ENCODE measurements around the gene SNX21.

Gene SNX21

DNA sequence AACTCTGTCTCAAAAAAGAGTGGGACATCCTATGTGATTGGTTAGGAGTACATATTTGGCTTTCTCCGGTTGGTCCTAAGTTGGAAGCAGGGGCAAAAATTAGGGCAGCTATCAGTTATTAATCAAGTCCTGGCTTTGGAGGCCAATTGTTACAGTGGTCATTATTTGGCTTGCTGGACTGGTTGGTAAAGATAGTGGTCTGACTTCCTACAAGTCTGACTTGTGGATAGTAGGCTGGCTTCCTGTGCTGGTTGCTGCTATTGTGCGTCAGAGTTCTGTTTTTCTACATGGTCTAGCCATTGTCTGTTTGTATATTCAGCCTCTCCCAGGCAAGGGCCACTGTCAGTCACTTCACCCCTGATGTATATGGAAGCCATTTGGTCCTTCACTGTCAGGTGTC lies 16.6 kb downstream of the SNX21 start:
- no peak overlapping the region for H3K4me3 ChIP-seq (replicated peaks; ENCODE audit: low read depth, low read length)
- TF ChIP-seq, protein P1, sequence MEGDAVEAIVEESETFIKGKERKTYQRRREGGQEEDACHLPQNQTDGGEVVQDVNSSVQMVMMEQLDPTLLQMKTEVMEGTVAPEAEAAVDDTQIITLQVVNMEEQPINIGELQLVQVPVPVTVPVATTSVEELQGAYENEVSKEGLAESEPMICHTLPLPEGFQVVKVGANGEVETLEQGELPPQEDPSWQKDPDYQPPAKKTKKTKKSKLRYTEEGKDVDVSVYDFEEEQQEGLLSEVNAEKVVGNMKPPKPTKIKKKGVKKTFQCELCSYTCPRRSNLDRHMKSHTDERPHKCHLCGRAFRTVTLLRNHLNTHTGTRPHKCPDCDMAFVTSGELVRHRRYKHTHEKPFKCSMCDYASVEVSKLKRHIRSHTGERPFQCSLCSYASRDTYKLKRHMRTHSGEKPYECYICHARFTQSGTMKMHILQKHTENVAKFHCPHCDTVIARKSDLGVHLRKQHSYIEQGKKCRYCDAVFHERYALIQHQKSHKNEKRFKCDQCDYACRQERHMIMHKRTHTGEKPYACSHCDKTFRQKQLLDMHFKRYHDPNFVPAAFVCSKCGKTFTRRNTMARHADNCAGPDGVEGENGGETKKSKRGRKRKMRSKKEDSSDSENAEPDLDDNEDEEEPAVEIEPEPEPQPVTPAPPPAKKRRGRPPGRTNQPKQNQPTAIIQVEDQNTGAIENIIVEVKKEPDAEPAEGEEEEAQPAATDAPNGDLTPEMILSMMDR (IDR thresholded peaks at IDR 0.05; ENCODE audit: low read depth, low read length, missing control alignments): no peak
- DNase-seq (ENCODE audit: extremely low read depth, low read depth): no peak

DNA sequence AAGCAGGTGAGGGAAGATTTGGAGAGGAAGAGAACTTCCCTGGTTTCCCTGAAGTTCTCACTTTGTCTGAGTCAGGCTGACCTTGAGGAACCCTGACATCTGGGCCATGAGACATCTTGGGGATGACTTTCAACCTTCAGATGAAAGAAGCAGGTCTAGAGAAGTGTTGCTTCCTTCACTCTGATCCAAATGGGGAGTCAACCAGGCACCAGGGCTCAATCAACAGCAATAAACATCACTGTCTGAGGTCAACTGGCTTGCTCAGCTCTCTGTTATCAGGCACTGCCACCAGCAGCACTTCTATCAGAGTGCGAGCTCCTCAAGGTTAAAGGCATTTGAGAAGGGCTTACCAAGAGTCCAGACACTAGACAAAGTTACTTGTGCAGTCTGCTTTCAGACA lies 17.3 kb downstream of the SNX21 start:
- no peak for DNase-seq (ENCODE audit: extremely low read depth, low read depth)
- no peak overlapping the region for H3K4me3 ChIP-seq (replicated peaks; ENCODE audit: low read depth, low read length)
- TF ChIP-seq, protein P1 (IDR thresholded peaks at IDR 0.05; ENCODE audit: low read depth, low read length, missing control alignments): no peak

DNA sequence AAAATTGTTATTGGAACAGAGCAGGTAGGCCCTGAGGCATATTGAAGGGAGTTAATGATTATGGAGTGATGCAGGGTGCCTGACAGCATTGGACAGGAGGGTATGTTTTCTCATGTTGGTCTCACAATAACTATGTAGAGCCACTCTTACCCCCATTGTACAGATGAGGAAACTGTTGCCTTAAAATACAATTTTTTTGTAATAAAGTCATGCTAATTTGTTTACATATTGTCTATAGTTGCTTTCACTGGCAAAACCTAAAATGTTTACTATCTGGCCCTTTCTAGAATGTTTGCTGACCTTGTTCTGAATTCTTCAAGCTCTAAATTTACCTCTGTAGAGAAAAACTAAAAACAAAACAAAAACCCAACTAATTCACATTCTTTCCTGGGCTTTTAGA lies 17.9 kb downstream of the SNX21 start:
- DNase-seq (ENCODE audit: extremely low read depth, low read depth): no peak
- TF ChIP-seq, protein P1 (IDR thresholded peaks at IDR 0.05; ENCODE audit: low read depth, low read length, missing control alignments): no peak

DNA sequence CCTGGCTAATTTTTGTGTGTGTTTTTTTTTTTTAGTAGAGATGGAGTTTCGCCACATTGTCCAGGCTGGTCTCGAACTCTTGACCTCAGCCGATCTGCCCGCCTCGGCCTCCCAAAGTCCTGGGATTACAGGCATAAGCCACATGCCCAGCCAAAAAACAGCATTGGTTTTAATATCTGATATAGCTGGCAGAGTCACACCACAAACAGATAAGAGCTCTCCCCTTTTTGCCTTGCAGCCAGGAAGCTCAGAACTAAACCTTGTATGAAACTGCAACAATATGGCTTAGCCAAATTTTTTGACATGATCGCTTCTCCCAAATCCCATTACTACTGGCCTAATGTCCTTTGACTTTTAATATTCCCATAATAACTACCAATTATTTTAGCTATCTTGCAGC lies 18.7 kb downstream of the SNX21 start:
- TF ChIP-seq, protein P1 (IDR thresholded peaks at IDR 0.05; ENCODE audit: low read depth, low read length, missing control alignments): no peak
- no peak overlapping the region for H3K4me3 ChIP-seq (replicated peaks; ENCODE audit: low read depth, low read length)
- no peak for DNase-seq (ENCODE audit: extremely low read depth, low read depth)

More for the DNA sequence above, 17.9 kb downstream of the SNX21 start:
- H3K4me3 ChIP-seq (replicated peaks; ENCODE audit: low read depth, low read length): no peak overlapping the region

DNA sequence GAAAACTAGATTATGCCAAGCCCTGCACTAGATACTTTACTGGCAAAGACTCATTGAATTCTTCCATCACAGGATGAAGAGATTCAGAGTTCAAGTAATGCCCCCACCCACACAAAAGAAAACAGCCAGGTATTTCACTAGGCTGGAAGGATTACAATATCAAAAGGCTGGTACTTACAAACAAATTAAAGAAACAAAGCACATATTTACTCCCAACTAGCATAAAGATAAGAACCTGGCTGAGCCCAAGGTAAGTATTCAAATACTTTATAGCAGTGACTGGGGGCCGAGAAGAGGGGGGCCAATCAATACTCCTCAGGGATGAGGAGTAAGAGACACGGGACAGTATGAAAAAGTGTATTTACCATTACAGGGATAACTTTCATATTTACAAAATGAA lies 19.9 kb downstream of the SNX21 start:
- TF ChIP-seq, protein P1 (IDR thresholded peaks at IDR 0.05; ENCODE audit: low read depth, low read length, missing control alignments): no peak
- no peak overlapping the region for H3K4me3 ChIP-seq (replicated peaks; ENCODE audit: low read depth, low read length)

DNA sequence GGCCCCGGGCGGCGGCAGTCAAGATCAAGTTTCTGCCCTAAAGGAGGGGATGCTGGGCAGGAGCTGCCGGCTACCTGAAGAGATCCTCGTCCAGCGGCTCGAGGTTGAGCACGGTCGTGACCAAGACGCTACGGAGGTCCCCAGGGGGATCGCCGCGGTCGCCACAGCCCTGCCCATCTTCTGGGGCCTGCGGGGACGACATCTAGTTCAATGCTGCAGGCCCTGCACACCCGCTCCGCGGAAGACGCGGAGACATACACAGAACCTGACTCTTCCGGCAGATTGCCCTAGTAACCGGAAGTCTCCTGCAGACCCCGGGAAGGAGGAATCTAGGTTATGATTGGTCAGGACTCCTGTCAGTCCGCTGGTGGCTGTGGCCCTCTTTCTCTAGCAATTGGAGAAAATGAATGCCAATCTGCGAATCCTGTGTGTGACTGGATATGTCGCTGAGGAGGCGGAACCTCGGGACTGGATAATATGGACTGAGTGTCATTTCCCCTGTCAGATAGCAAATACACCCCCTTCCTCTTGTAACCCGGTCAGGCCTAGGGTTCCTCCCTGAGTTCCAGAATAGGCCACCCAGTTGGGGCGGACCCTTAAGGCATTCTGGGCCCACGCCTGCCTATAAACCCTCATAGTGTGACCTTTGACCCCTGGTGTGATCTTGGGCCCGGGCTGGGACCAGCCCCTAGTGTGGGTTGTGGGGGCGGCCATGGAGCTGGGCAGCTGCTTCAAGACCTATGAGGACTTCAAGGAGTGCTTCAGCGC lies 23.7 kb downstream of the SNX21 start, which contains the start of the genes ACOT8 and ZSWIM3:
TSS of gene ACOT8 (minus strand) at position 279 of the 768 bp plus-strand sequence. CDS start at position 202, 77 bp downstream.
TSS of gene ZSWIM3 (plus strand) at position 501 of the 768 bp plus-strand sequence. CDS start at position 713, 212 bp downstream.
- TF ChIP-seq, protein P1 (IDR thresholded peaks at IDR 0.05; ENCODE audit: low read depth, low read length, missing control alignments): no peak

More for the DNA sequence above, 19.9 kb downstream of the SNX21 start:
- no peak for DNase-seq (ENCODE audit: extremely low read depth, low read depth)

More for the DNA sequence above, 23.7 kb downstream of the SNX21 start, which contains the start of the genes ACOT8 and ZSWIM3:
- peak; percentile 100 for DNase-seq (ENCODE audit: extremely low read depth, low read depth)
- H3K4me3 ChIP-seq (replicated peaks; ENCODE audit: low read depth, low read length): peak within 1 kb of the TSS; percentile 85
